CD4-positive, alpha-beta T cell treated with Interferon alpha-2 for 1 hour (primary cell): ENCODE results near the gene POMP.
A peak's percentile ranks its signal among the peaks of the same experiment; 100 is the strongest.

Source experiments
- DNase-seq, 2 donors: peaks; one replicate each; pipeline ENCODE4 v3.0.0-alpha.2; 2020 to 2022

Gene POMP

DNA sequence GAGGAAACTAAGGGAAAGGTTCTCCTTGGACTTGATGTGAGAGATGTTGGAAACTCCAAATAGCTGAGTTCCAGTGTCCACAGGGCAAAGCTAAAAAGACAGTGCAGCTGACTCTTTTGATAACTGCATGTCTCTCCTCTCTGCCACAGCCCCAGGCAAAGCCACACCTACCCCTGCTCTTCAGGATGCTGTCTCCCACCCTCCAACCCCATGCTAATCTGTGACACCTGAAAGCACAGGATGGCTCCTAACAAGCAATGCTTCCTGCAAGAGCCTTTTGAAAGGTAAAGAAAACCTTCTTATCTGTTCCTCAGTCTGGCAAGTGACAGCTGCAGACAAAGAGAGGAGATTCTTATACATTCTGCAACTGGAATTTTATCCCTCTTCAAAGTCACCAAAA lies 45.4 kb downstream of the POMP start:
- DNase-seq: no peak

DNA sequence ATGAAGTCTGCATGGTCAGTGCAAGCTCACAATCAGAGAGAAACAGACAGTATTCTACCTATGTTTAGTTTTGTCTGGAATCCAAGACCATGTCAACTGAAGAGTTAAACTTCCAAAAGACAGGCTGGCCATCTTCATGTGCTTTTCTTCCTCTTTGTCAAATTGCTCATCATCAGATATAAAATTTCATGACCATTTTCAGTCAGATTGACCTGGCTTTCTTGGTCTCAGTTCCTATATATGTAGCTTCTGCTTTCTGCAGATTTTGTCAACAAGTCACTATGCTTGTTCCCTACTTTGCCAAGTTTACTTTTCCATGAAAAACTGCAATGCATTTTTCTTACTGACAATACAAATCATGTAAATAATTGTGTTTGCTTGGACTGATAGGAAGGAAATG lies 46.0 kb downstream of the POMP start:
- no peak for DNase-seq

DNA sequence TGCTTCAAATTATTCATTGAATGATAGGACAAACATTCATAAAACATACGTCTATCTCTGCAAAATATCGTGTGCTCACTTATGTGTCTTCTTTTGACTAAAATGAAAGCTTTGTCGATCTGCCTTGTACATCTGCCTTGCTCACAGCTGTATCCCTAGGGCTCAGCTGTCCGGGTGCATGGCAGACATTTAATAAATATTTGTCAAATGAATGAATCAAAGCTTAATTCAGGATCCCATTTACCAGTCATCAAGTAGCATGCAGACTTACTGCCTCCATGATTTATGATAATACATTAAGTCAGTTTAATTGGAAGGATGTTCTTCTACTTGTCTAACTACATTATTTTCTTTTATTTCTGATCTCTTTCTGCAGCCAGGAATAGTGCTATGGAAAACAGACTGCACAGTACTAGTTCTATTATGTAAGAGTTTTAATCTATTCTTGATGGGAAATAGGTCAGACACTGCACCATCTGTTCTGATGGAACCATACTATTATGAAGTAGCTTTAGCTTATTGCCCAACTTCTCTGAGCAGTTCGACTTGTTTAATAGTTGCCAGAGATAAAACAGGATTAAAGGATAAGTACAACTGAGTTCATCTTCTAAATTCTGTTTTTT lies 46.6 kb downstream of the POMP start:
- no peak for DNase-seq

DNA sequence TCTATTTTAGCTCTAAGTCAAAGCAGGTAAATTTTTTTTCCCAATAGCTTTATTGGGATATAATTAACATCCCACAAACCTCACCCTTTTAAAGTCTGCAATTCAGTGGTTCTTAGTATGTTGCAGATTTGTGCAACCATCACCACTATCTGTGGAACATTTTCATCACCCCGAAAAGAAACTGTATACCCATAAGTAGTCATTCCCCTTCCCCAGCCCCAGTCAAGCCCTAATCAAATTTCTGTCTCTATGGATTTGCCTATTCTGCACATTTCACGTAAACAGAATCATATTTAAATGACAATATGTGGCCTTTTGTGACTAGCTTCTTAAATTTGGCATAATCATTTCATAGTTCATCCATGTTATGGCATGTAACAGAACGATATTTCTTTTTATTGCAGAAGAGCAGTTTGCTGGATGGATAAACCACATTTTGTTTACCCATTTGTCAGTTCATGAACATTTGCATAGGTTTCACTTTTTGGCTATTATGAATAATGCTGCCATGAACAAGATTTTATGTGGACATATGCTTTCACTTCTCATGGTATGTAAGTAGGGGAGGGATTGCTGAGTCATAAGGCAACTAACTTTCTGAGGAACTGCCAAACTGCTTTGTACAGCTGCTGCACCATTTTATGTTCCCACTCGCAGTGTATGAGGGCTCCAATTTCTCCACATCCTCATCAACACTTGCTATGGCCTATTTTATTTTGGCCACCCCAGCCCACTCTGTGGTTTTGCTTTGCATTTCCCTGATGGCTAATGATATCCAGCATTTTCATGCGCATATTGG lies 48.9 kb downstream of the POMP start:
- DNase-seq: peak; percentile 9 to 28

DNA sequence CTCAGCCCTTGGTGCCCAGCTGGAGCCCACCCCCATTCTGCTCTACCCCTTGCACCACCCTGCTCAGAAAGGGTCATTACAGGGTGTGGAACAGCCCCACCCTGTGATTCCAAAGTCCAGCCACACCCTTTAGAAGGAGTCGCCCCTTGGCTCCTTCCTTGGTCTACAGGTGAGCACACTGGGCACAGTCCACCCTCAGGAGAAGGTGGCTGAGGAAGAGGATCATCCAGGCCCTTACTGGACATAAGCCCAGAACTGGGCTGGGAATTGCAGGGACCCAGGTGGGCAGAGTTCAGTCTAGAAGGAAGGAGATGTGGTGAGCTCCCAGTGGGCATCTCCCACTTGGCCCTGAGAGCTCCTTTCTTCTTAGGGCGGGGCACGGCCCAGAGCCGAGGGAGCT lies 51.2 kb downstream of the POMP start:
- no peak for DNase-seq

DNA sequence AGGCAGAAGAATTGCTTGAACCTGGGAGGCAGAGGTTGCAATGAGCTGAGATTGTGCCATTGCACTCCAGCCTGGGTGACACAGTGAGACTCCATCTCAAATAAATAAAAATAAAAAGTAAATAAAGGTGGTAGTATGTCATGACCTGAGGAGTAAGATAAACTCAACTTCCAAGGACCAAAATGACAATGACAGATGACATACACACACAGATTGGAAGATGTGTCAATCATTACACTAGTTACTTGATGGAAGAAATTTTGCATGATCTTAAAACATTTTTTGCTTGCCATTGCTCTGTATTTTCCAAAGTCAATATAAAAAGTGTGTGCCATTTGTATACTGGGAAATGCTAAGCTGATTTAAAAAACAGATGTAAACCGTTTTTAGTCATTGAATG lies 55.7 kb downstream of the POMP start:
- no peak for DNase-seq

DNA sequence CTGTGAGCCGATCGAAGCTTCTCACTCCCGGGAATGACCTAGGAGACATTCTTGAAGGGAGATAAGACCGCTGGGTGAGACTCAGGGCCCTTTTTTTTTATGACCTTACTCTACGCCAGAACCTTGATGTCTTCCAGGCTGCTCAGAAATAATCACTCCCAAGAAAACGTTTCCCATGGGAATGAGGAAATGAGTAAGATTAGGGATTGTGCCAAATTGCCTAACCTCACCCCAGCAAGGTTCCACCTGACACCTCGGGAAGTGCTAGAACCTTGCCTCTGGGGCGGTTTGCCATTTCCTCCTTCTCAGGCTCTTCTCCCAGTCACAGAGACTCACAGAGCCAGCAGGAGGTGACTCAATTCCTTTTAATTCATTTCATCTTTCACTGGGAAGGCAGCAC lies 57.6 kb downstream of the POMP start:
- DNase-seq: no peak

DNA sequence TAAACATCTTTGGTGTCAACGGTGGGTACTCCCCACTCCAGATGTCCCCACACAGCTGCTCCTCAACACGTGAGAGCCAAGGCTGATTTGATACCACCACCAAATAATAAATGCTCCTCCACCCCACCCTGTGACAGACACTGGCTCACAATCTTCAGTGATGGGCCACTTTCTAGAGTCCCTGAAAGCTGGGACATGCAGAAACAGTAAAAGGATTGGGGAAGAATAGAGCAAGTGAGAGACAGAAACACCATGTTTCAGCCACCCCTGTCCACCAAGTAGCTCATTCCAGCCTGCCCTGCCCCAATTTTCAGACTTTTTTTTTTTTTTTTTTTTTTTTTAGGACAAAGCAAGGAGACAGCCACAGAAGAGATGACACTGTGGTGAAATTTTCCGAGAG lies 58.2 kb downstream of the POMP start:
- DNase-seq: no peak

DNA sequence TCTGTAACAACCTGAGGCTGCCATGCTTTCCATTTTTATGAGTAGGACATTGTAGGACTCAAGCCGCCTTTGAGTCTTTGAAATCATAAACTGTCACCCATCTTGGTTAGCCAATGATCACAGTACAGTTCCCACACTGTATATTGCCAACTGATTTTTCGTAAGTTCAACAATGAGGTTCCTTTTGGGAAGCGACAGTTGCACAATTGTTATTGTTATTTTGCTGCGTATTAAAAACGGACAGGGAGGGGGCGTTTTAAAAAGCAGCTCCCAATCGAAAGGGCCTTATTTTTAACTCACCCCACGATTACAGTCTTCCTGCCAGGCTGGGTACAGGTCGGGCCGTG lies 59.2 kb downstream of the POMP start:
- DNase-seq: no peak

DNA sequence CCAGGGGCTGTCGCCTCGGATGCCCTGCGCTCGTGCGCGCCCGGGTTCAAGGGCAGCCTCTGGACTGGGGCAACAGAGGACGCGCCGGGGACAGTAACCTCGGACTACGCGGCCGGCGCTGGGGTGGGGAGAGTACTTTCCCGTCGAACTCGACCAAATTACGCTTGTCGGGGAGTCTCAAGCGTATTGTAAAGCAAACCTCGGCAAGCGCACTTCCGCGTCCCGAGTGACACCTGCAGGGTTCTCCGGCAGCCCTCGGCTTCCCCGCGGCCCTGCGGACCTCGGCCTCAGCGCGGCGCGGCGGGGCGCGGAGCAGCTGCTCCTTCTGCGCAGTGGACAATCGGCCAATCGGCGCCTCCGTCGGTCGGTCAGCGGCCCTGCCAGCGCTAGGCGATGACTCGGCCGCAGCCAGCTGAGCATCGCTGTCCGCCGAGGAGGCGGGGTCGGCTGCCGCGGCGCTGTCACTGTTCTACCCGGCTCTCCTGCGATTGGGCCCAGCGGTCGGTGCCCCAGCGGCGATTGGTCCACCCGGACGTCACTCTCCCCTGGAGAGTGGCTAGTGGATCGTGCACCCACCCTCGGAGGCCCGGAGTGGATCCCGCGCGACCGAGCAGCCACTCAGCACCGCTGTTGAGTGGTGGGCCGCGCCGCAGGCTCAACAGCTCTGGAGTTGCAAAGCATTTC lies 59.8 kb downstream of the POMP start, which contains the start of gene SLC46A3:
SLC46A3 (minus strand) TSS at position 428 of the 684 bp plus-strand sequence. CDS start 972 bp downstream, outside the sequence.
- DNase-seq: peak; percentile 96 to 98

DNA sequence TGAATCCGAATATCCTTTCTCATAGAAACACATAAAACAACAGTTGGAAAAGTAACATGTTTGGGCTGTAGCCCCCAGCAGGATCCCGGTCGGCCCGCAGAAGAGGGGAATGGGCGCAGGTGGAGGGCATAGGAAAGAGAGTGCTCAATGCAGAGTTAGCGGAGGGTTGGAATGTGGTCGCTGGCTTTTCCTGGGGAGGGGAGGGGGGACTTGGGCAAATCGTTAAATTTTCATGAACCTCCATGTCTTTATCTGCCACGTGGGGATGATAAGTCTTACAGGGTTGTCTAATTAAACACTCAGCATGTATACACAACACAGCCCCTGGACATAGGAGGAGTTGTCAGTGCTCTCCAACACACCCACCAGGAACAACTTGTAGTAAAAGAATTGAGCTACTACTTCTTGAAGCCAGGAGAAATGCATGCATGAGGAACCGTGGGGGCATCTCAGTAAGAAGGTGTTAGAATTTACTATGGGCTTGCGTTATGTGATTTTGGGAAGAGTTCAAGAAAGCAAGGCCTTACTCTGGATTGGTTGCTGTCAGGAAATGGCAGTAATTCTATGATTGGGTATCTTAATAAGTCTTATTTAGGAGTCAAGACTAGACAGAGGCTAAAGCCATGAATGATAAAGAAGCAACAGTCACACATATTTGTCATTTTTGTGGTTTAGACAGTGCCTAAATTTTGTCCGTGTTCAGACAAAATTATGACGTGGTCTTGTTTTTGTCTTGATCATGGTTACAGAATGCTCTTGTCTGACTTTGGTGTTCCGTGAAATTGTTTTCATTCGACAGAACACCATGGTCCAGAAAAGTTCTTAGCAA lies 60.5 kb downstream of the POMP start:
- no peak for DNase-seq

DNA sequence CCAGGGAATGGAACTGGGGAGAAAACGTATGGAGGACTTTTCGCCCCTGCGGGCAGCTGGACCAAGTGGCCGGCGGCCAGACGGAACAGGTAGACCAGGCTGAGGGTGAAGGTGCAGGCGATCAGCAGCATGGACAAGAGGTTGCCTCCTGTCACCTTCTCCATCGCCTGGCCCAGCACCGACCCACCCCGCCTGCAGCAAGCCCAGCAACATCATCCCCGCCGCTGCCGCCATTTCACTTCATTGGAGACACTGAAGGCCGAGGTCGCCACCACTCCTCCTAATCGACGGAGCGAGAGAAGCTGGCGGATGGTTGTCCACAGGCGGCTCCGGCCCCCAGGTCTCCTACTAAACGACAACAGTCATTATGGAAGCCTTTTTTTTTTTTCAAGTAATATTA lies 64.9 kb downstream of the POMP start:
- DNase-seq: no peak

DNA sequence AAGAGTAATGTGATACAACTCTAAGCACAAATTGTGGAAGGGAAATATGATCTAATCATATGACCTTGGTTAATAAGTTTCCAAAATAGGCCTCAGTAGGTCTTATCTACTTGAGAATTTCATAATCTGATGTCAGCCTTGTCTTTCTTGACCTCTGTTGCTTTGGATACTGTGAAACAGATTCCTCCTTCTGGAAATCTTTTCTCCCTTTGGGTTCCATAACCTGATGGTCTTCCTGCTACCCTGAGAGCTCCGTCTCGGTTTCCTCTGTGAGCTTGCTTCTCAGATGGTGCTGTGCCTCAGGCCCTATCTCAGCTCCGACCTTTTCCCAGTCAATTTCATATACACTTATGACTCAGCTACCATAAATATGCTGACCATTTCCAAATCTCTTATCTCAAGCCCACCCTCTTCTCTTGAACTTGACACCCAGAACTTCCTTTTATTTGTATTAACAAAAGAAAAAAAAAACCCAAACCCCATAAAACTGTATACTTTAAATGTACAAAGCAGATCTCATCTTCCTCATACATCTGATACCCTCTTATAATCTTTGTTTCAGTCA lies 66.2 kb downstream of the POMP start:
- no peak for DNase-seq
